MM.1S (cell line): ENCODE data around the gene FREM1.

Experiments
- EZH2phosphoT487 ChIP-seq: fragments of 300-600 bp; sonication (generic); IDR thresholded peaks from 2 replicates; pipeline ENCODE4 v1.6.1; 2018; ENCODE audit warnings: antibody characterized with exemption, low read length
- TF ChIP-seq, protein P1 (sequence below): fragments of 300-600 bp; sonication (generic); IDR thresholded peaks from 2 replicates; pipeline ENCODE4 v1.5.1; 2016; ENCODE audit warnings: antibody characterized with exemption, low read length, mixed read lengths

DNA sequence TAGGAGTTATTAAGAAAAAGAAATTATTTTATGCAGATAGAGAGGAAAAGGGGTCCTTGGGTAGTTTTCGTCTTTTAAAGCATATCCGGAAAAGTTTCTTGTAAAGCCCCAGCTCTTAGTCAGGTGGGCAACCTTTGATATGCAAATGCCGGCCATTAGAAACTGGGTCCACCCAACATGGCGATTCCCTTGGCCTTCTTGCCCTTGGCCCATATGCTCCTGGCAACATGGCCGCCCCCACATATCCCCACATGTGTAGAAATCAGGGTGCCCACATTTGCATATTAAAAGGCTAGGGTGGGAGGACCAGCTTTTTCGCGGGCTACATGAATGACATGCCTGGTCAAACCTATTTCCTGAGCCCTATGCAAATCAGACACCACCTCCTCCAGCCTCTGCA is 73.3 kb downstream of the FREM1 start:
- TF ChIP-seq, protein P1, sequence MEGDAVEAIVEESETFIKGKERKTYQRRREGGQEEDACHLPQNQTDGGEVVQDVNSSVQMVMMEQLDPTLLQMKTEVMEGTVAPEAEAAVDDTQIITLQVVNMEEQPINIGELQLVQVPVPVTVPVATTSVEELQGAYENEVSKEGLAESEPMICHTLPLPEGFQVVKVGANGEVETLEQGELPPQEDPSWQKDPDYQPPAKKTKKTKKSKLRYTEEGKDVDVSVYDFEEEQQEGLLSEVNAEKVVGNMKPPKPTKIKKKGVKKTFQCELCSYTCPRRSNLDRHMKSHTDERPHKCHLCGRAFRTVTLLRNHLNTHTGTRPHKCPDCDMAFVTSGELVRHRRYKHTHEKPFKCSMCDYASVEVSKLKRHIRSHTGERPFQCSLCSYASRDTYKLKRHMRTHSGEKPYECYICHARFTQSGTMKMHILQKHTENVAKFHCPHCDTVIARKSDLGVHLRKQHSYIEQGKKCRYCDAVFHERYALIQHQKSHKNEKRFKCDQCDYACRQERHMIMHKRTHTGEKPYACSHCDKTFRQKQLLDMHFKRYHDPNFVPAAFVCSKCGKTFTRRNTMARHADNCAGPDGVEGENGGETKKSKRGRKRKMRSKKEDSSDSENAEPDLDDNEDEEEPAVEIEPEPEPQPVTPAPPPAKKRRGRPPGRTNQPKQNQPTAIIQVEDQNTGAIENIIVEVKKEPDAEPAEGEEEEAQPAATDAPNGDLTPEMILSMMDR: no peak
- TF ChIP-seq EZH2phosphoT487: no peak
